GM10847 (cell line): ENCODE measurements around the gene S100A16.

Source experiments
- POLR2A ChIP-seq: IDR thresholded peaks from 2 replicates; pipeline ENCODE4 v1.6.1; 2011; ENCODE audit not compliant: insufficient read length; ENCODE audit errors: extremely low read depth

S100A16 gene

GRCh38 chr1:153583976-153584375, 29.0 kb downstream of the S100A16 start:
- TF ChIP-seq POLR2A, result no peak

- TF ChIP-seq POLR2A, result no peak
Observed at GRCh38 chr1:153578936-153579335, 34.0 kb downstream of the S100A16 start.

GRCh38 chr1:153578490-153578889, 34.4 kb downstream of the S100A16 start:
- TF ChIP-seq POLR2A, result no peak

GRCh38 chr1:153577624-153578051, 35.3 kb downstream of the S100A16 start:
- TF ChIP-seq POLR2A, result no peak

GRCh38 chr1:153577138-153577537, 35.8 kb downstream of the S100A16 start:
- no peak for TF ChIP-seq POLR2A

GRCh38 chr1:153573351-153573750, 39.6 kb downstream of the S100A16 start:
- no peak for TF ChIP-seq POLR2A

GRCh38 chr1:153572569-153573015, 40.3 kb downstream of the S100A16 start:
- no peak for TF ChIP-seq POLR2A

- TF ChIP-seq POLR2A, result no peak
Observed at GRCh38 chr1:153571706-153572105, 41.2 kb downstream of the S100A16 start.

- no peak for TF ChIP-seq POLR2A
Observed at GRCh38 chr1:153570874-153571273, 42.1 kb downstream of the S100A16 start.

- no peak for TF ChIP-seq POLR2A
Observed at GRCh38 chr1:153569465-153569864, 43.5 kb downstream of the S100A16 start.

- no peak for TF ChIP-seq POLR2A
Observed at GRCh38 chr1:153568367-153569099, 44.4 kb downstream of the S100A16 start.

- no peak for TF ChIP-seq POLR2A
Observed at GRCh38 chr1:153567621-153568366, 45.1 kb downstream of the S100A16 start.

GRCh38 chr1:153566414-153567371, 46.2 kb downstream of the S100A16 start:
- TF ChIP-seq POLR2A, result no peak

GRCh38 chr1:153565529-153566374, 47.2 kb downstream of the S100A16 start, which contains the start of gene S100A2:
Gene S100A2, minus strand, starts transcription at chr1:153565844. Its CDS starts 1,967 bp downstream, at chr1:153563877.
- TF ChIP-seq POLR2A, result no peak
